ENCODE results near the gene LEMD2. TPM values are rescaled to one million over a fixed set of nuclear protein-coding genes. Genes with fewer than 3 reads are reported as not detected.

The LEMD2 gene
- total RNA-seq, 1 experiment from 2014 or later: 91.8 TPM

- Histone ChIP-seq H3K27ac (ENCODE audit: insufficient read length, low read depth, low read length) (no peak overlapping the region), H4K91ac (ENCODE audit: insufficient read length, low read depth, low read length) (no peak overlapping the region), H3K27me3 (ENCODE audit: insufficient read depth, low read length) (0 out of 2 replicates have a peak, but pooled peaks cover 3% of the 10 kb centered on the region), H3K79me1 (ENCODE audit: insufficient read depth, low read depth, low read length, poor library complexity, severe bottlenecking) (no peaks in the 10 kb centered on the region), H3K9me3 (ENCODE audit: control insufficient read depth, low read depth, low read length) (no peaks in the 10 kb centered on the region), H2BK15ac (ENCODE audit: low read depth, low read length) (no peak overlapping the region), H3T11ph (ENCODE audit: low read length) (no peak overlapping the region), H3K23me2 (ENCODE audit: insufficient read length, low read depth, low read length, poor library complexity, severe bottlenecking) (no peaks in the 10 kb centered on the region), H3K4me2 (ENCODE audit: insufficient read depth, insufficient read length, low read length) (no peak overlapping the region), H2BK120ac (ENCODE audit: low read depth, low read length, poor library complexity, severe bottlenecking) (no peak overlapping the region), H2AK5ac (ENCODE audit: insufficient read length, low read length) (no peak overlapping the region), H4K5ac (ENCODE audit: insufficient read length, low read depth, low read length) (no peak overlapping the region), H3K18ac (ENCODE audit: insufficient read length, low read depth, low read length) (no peak overlapping the region), H2BK20ac (ENCODE audit: low read depth, low read length, poor library complexity, severe bottlenecking) (no peak overlapping the region), H3K4ac (ENCODE audit: low read depth, low read length) (no peak overlapping the region), H3K56ac (ENCODE audit: insufficient read length, low read depth, low read length) (no peak overlapping the region), H2BK5ac (ENCODE audit: insufficient read length, low read length) (no peak overlapping the region), H3K23ac (ENCODE audit: insufficient read length, low read depth, low read length) (no peak overlapping the region), H3K14ac (ENCODE audit: insufficient read depth, low read length) (no peak overlapping the region), H3K9ac (ENCODE audit: extremely low read depth, insufficient read length, low read length) (no peak overlapping the region), H2AFZ (ENCODE audit: low read length) (no peak overlapping the region), H4K20me1 (ENCODE audit: control insufficient read depth, insufficient read depth, insufficient read length) (no peaks in the 10 kb centered on the region), H4K8ac (replicated peaks; ENCODE audit: insufficient read length, low read depth, low read length) (no peak overlapping the region), H3K4me1 (ENCODE audit: insufficient read depth, low read length) (peaks cover 3% of the 10 kb centered on the region), H3K79me2 (ENCODE audit: insufficient read depth, low read length) (no peaks in the 10 kb centered on the region), H2BK12ac (ENCODE audit: insufficient read length, low read depth, low read length) (no peak overlapping the region)
- peaks cover 54 to 57% of the 10 kb centered on the region in 2 experiments for H3K4me1 Mint-ChIP-seq
- H3K27ac Mint-ChIP-seq: peak overlapping the region in 1 of 3 experiments; percentile 41; a peak in 1 of 7 replicates
- H3K36me3 Mint-ChIP-seq (ENCODE audit: insufficient read depth in 1 of 3, low read depth in 3 of 3): no peaks in the 10 kb centered on the region
- H3K4me3 Mint-ChIP-seq: no peak overlapping the region
- TF ChIP-seq CTCF (conservative IDR thresholded peaks at IDR 0.05): no peak
- DNase-seq: no peak
- no CpG with 5 or more reads among the region's 4 CpGs for WGBS (ENCODE audit: extremely low coverage, insufficient read length, low lambda C conversion rate)
- H3K9me3 Mint-ChIP-seq: no peaks in the 10 kb centered on the region
- peaks cover 5% of the 10 kb centered on the region for H3K27me3 Mint-ChIP-seq (ENCODE audit: low read depth)
These were observed 10.7 kb upstream of the LEMD2 start for GRCh38 chr6:33799454-33800113.
